K562 (cell line): ENCODE data around the gene ZNF358. TPM values are rescaled to one million over a fixed set of nuclear protein-coding genes. Genes with fewer than 3 reads are reported as not detected.

Experiments
- CCAR2 ChIP-seq: fragments of 200-400 bp; formaldehyde crosslinking; IDR thresholded peaks from 2 replicates; pipeline ENCODE4 v1.6.1; 2017; ENCODE audit warnings: mild to moderate bottlenecking, low read depth, low read length
- DDX20 ChIP-seq: fragments of 450-650 bp; IDR thresholded peaks from 2 replicates; pipeline ENCODE4 v1.6.1; 2016; ENCODE audit warnings: missing genetic modification characterization, low read depth, mild to moderate bottlenecking, missing compliant biosample characterization, moderate library complexity
- E2F3 ChIP-seq: fragments of 250-450 bp; sonication (Bioruptor Pico); IDR thresholded peaks from 2 replicates; pipeline ENCODE4 v1.4.0; 2020; ENCODE audit warnings: mild to moderate bottlenecking
- ERF ChIP-seq: fragments of 450-650 bp; formaldehyde crosslinking; IDR thresholded peaks from 2 replicates; pipeline ENCODE4 v1.4.0; 2020; ENCODE audit warnings: mild to moderate bottlenecking, mixed read lengths
- GABPA ChIP-seq: fragments of 200-800 bp; sonication (Bioruptor generic); conservative IDR thresholded peaks from 2 replicates; pipeline ENCODE4 v1.6.1; 2016; ENCODE audit warnings: low read depth, missing genetic modification characterization, missing compliant biosample characterization
- POLR2A ChIP-seq: fragments of 450-650 bp; conservative IDR thresholded peaks from 2 replicates; pipeline ENCODE4 v1.6.1; 2016
- PTBP1 ChIP-seq: fragments of 200-400 bp; formaldehyde crosslinking; IDR thresholded peaks from 2 replicates; pipeline ENCODE4 v1.6.1; 2017; ENCODE audit warnings: low read depth, low read length
- TEAD4 ChIP-seq, 2 experiments: sonication (generic) in 1 of 2; formaldehyde crosslinking in 1 of 2; IDR thresholded peaks; 2 replicates each; pipeline versions ENCODE4 v1.6.1 to v1.8.0; 2012 to 2022; ENCODE audit warnings: borderline replicate concordance in 1 of 2, inconsistent platforms in 1 of 2, low read length in 1 of 2, mild to moderate bottlenecking in 1 of 2, missing genetic modification reagents in 1 of 2
- ZEB2 ChIP-seq: fragments of 450-650 bp; IDR thresholded peaks from 2 replicates; pipeline ENCODE4 v1.6.1; 2016
- ZKSCAN3 ChIP-seq: fragments of 250-450 bp; sonication (Bioruptor Pico); IDR thresholded peaks from 2 replicates; pipeline ENCODE4 v1.4.0; 2020
- ZNF184 ChIP-seq: sonication (generic); formaldehyde crosslinking; IDR thresholded peaks from 2 replicates; pipeline ENCODE4 v1.5.0; 2020; ENCODE audit warnings: missing genetic modification reagents
- ZNF224 ChIP-seq: sonication (generic); formaldehyde crosslinking; IDR thresholded peaks from 2 replicates; pipeline ENCODE4 v1.8.0; 2022; ENCODE audit warnings: mild to moderate bottlenecking, missing genetic modification reagents
- ZNF696 ChIP-seq: fragments of 250-450 bp; sonication (Bioruptor Pico); conservative IDR thresholded peaks from 2 replicates; pipeline ENCODE4 v1.4.0; 2020; ENCODE audit warnings: mild to moderate bottlenecking, moderate library complexity
- ZNF707 ChIP-seq: fragments of 250-450 bp; sonication (Bioruptor Pico); conservative IDR thresholded peaks from 2 replicates; pipeline ENCODE4 v1.8.0; 2022; ENCODE audit warnings: inconsistent platforms, mild to moderate bottlenecking, moderate library complexity
- polyA plus RNA-seq, 8 experiments: library from polyadenylated mRNA; depleted of rRNA in 4 of 8; stranded (reverse) in 5 of 8; unstranded in 3 of 8; fragments of >200 nt; fragmentation: Nextera tagmentation in 2 of 8; fragmentation: Illumina TruSeq in 1 of 8; extraction: Ambion mirVana in 2 of 8; extraction: Trizol in 1 of 8; gene quantifications; 2 replicates each; pipeline versions ENCODE4 v1.2.1 to v1.2.3, GENCODE V29; 2011 to 2014; ENCODE audit warnings: inconsistent platforms in 1 of 8, missing spikeins in 1 of 8
- total RNA-seq, 7 experiments: library from RNA; depleted of rRNA in 6 of 7; stranded (reverse); fragments of >200 nt in 6 of 7; fragmentation: Illumina TruSeq in 2 of 7; extraction: Trizol in 2 of 7; gene quantifications; 2 replicates each; pipeline versions ENCODE4 v1.2.1 to v1.2.3, GENCODE V29; 2011 to 2021; ENCODE audit warnings: low replicate concordance in 1 of 7
- TF ChIP-seq, protein P1 (sequence below): fragments of 450-650 bp; IDR thresholded peaks from 2 replicates; pipeline ENCODE4 v1.6.1; 2016; ENCODE audit warnings: missing biosample characterization, missing genetic modification characterization
- TF ChIP-seq, protein P2 (sequence below): fragments of 250-450 bp; sonication (Bioruptor Pico); IDR thresholded peaks from 2 replicates; pipeline ENCODE4 v1.4.0; 2020
- TF ChIP-seq, protein P3 (sequence below): sonication (generic); IDR thresholded peaks from 2 replicates; pipeline ENCODE4 v1.6.1; 2016
- TF ChIP-seq, protein P4 (sequence below): sonication (generic); formaldehyde crosslinking; IDR thresholded peaks from 2 replicates; pipeline ENCODE4 v1.8.0; 2022; ENCODE audit warnings: missing genetic modification reagents, mild to moderate bottlenecking, moderate library complexity, borderline replicate concordance

Gene ZNF358
- total and polyA plus RNA-seq, 9 of the 15 experiments (the other 6 are each of a cell fraction or from before 2014, with no cell fraction given), result 0.04 to 17.2 (median 4.9) TPM

DNA sequence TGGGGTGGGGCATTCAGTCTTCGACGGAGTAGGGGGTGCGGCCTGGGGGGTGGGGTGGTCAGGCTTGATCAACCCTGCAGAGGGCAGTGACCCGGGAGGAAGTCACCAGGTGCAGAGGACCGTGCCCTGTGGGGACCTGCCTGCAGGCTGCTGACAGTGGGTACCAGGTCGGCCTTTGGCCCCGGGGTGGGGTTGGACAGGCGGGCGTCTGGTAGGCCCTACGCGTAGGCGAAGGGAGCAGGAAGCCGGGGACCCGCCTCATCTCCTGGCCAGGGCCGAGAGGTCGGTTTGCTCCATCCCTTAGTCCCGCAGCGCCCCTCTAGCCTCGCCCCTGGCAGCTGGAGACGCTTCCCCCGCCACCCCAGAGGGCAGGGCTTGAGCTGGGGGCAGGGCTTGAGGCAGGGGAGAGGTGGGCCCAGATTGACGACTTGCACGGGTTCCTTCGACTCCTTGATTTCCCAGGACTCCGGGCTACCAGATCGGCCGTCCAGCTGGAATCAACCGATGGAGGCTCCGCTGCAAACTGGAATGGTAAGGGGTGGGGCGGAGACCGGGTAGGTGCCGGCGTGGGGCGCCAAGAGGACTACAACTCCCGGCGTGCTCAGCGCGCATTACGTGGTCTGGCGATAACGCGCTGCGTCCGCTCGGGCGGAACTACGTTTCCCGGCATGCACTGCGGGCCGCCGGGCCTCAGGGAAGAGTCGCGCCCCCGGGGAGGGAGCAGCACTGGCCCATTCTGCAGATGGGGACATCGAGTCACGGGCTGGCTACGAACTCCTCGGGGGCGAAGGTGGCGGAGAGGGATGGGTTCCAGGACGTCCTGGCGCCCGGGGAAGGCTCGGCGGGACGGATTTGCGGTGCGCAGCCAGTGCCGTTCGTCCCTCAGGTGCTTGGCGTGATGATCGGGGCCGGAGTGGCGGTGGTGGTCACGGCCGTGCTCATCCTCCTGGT is 19.4 kb downstream of the ZNF358 start, which contains the start of gene PNPLA6 (continued):
- TF ChIP-seq, protein P1, sequence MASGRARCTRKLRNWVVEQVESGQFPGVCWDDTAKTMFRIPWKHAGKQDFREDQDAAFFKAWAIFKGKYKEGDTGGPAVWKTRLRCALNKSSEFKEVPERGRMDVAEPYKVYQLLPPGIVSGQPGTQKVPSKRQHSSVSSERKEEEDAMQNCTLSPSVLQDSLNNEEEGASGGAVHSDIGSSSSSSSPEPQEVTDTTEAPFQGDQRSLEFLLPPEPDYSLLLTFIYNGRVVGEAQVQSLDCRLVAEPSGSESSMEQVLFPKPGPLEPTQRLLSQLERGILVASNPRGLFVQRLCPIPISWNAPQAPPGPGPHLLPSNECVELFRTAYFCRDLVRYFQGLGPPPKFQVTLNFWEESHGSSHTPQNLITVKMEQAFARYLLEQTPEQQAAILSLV (tag), result no peak
- TF ChIP-seq PTBP1 (peak; percentile 99), ZNF184 (CRISPR knock-in tag) (no peak), E2F3 (no peak), ZNF696 (CRISPR knock-in tag) (no peak), POLR2A (no peak), CCAR2 (no peak), ZNF707 (CRISPR knock-in tag) (no peak), ZEB2 (no peak), ERF (no peak), DDX20 (tag) (no peak), GABPA (tag) (peak; percentile 79), TEAD4 (IDR thresholded peaks at IDR 0.05; ENCODE audit: low read length) (no peak), TEAD4 (CRISPR knock-in tag; IDR thresholded peaks at IDR 0.05; ENCODE audit: borderline replicate concordance) (no peak), ZKSCAN3 (no peak), ZNF224 (CRISPR knock-in tag) (0 out of 2 replicates have a peak, but pooled peaks have one; percentile 53)
- TF ChIP-seq, protein P2, sequence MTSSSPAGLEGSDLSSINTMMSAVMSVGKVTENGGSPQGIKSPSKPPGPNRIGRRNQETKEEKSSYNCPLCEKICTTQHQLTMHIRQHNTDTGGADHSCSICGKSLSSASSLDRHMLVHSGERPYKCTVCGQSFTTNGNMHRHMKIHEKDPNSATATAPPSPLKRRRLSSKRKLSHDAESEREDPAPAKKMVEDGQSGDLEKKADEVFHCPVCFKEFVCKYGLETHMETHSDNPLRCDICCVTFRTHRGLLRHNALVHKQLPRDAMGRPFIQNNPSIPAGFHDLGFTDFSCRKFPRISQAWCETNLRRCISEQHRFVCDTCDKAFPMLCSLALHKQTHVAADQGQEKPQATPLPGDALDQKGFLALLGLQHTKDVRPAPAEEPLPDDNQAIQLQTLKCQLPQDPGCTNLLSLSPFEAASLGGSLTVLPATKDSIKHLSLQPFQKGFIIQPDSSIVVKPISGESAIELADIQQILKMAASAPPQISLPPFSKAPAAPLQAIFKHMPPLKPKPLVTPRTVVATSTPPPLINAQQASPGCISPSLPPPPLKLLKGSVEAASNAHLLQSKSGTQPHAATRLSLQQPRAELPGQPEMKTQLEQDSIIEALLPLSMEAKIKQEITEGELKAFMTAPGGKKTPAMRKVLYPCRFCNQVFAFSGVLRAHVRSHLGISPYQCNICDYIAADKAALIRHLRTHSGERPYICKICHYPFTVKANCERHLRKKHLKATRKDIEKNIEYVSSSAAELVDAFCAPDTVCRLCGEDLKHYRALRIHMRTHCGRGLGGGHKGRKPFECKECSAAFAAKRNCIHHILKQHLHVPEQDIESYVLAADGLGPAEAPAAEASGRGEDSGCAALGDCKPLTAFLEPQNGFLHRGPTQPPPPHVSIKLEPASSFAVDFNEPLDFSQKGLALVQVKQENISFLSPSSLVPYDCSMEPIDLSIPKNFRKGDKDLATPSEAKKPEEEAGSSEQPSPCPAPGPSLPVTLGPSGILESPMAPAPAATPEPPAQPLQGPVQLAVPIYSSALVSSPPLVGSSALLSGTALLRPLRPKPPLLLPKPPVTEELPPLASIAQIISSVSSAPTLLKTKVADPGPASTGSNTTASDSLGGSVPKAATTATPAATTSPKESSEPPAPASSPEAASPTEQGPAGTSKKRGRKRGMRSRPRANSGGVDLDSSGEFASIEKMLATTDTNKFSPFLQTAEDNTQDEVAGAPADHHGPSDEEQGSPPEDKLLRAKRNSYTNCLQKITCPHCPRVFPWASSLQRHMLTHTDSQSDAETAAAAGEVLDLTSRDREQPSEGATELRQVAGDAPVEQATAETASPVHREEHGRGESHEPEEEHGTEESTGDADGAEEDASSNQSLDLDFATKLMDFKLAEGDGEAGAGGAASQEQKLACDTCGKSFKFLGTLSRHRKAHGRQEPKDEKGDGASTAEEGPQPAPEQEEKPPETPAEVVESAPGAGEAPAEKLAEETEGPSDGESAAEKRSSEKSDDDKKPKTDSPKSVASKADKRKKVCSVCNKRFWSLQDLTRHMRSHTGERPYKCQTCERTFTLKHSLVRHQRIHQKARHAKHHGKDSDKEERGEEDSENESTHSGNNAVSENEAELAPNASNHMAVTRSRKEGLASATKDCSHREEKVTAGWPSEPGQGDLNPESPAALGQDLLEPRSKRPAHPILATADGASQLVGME (CRISPR knock-in tag), result no peak
- TF ChIP-seq, protein P3, sequence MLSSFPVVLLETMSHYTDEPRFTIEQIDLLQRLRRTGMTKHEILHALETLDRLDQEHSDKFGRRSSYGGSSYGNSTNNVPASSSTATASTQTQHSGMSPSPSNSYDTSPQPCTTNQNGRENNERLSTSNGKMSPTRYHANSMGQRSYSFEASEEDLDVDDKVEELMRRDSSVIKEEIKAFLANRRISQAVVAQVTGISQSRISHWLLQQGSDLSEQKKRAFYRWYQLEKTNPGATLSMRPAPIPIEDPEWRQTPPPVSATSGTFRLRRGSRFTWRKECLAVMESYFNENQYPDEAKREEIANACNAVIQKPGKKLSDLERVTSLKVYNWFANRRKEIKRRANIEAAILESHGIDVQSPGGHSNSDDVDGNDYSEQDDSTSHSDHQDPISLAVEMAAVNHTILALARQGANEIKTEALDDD, result no peak
- TF ChIP-seq, protein P4, sequence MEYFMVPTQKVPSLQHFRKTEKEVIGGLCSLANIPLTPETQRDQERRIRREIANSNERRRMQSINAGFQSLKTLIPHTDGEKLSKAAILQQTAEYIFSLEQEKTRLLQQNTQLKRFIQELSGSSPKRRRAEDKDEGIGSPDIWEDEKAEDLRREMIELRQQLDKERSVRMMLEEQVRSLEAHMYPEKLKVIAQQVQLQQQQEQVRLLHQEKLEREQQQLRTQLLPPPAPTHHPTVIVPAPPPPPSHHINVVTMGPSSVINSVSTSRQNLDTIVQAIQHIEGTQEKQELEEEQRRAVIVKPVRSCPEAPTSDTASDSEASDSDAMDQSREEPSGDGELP (CRISPR knock-in tag), result peak; percentile 88
